Sigmoid colon (tissue), 7 donors: Measurements from ENCODE around the gene AADAT. TPM values are rescaled to one million over a fixed set of nuclear protein-coding genes. Genes with fewer than 3 reads are reported as not detected.

ENCODE experiments used
- DNase-seq: peaks from one replicate; pipeline ENCODE4 v3.0.0-alpha.2; 2019
- H3K27ac ChIP-seq, 4 donors: fragments of 200-600 bp; sonication (generic); one replicate each; pipeline ENCODE4 v1.5.1; 2016 to 2019; ENCODE audit warnings: mild to moderate bottlenecking in 1 of 4
- H3K27me3 ChIP-seq, 3 donors: fragments of 200-600 bp; sonication (generic); one replicate each; pipeline ENCODE4 v1.5.1; 2019; ENCODE audit warnings: mild to moderate bottlenecking in 1 of 3
- H3K36me3 ChIP-seq, 4 donors: fragments of 200-600 bp; sonication (generic); one replicate each; pipeline ENCODE4 v1.5.1; 2016 to 2019
- H3K4me1 ChIP-seq, 4 donors: fragments of 200-600 bp; sonication (generic); one replicate each; pipeline ENCODE4 v1.5.1; 2017 to 2019
- H3K4me3 ChIP-seq, 4 donors: fragments of 200-600 bp; sonication (generic); one replicate each; pipeline ENCODE4 v1.5.1; 2017 to 2019; ENCODE audit warnings: mild to moderate bottlenecking in 2 of 4, moderate library complexity in 1 of 4
- H3K9me3 ChIP-seq, 4 donors: fragments of 200-600 bp in 3 of 4; sonication (generic) in 3 of 4; one replicate each; pipeline versions ENCODE4 v1.5.1 to v1.6.1; 2013 to 2019
- CTCF ChIP-seq, 4 experiments: fragments of 450-650 bp in 3 of 4; fragments of 200-600 bp in 1 of 4; IDR thresholded peaks; one replicate each; pipeline ENCODE4 v1.5.1; 2016 to 2019; ENCODE audit warnings: antibody characterized with exemption in 4 of 4, mild to moderate bottlenecking in 3 of 4, moderate library complexity in 2 of 4
- EP300 ChIP-seq, 4 donors: sonication (generic); formaldehyde crosslinking; IDR thresholded peaks; one replicate each; pipeline ENCODE4 v1.6.1; 2017; ENCODE audit warnings: antibody characterized with exemption in 4 of 4
- POLR2A ChIP-seq, 2 donors: fragments of 450-650 bp; IDR thresholded peaks; one replicate each; pipeline ENCODE4 v1.6.1; 2016; ENCODE audit warnings: antibody characterized with exemption in 2 of 2, mild to moderate bottlenecking in 2 of 2, moderate library complexity in 2 of 2
- POLR2AphosphoS5 ChIP-seq, 4 donors: sonication (generic); formaldehyde crosslinking; IDR thresholded peaks; one replicate each; pipeline ENCODE4 v1.6.1; 2017; ENCODE audit warnings: antibody characterized with exemption in 4 of 4
- WGBS, 2 donors: extraction: QIAGEN DNeasy Blood & Tissue Kit; methylation state at CpG; one replicate each; pipeline ENCODE4 v1.1.7; 2013; 5-methylcytosine and 5-hydroxymethylcytosine counted together
- intact Hi-C: fragments of 100-400 bp; cut with DNase I; formaldehyde crosslinking; loops from one replicate; pipeline ENCODE4 v1.15.1; 2023
- polyA plus RNA-seq, 3 donors: library from polyadenylated mRNA; stranded (reverse); fragments of 200-250 nt; gene quantifications; one replicate each; pipeline ENCODE4 v1.2.3, GENCODE V29; 2013
- total RNA-seq, 4 donors: library from RNA; depleted of rRNA; stranded (reverse); fragments of >200 nt; gene quantifications; one replicate each; pipeline ENCODE4 v1.1.0, GENCODE V29; 2016
- donor health status: healthy with polysubstance abuse.
- donor health status: Bipolar disorder and iron deficiency.
- donor health status: healthy.

The AADAT gene
- total and polyA plus RNA-seq, 7 donors: 0.92 to 12.7 (median 4.3) TPM

- Histone ChIP-seq H3K27me3 (no peaks in the 10 kb centered on the region), H3K27ac (no peak overlapping the region), H3K4me1 (no peaks in the 10 kb centered on the region), H3K9me3 (no peaks in the 10 kb centered on the region), H3K4me3 (no peak overlapping the region), H3K36me3 (peaks cover 0 to 55% (median 0%) of the 10 kb centered on the region in 4 donors)
- intact Hi-C loops: no loop called here
- TF ChIP-seq POLR2AphosphoS5 (IDR thresholded peaks at IDR 0.05): no peak
- no peak for TF ChIP-seq CTCF (IDR thresholded peaks at IDR 0.05)
- TF ChIP-seq POLR2A (IDR thresholded peaks at IDR 0.05): no peak
- no peak for TF ChIP-seq EP300 (IDR thresholded peaks at IDR 0.05)
- 93 to 95% methylated on average over 6 of the region's 6 CpGs for WGBS, 2 donors
- no peak for DNase-seq
Measured at GRCh38 chr4:170071196-170071595, 18.6 kb downstream of the AADAT start.

- 92 to 93% methylated on average over 8 of the region's 8 CpGs for WGBS, 2 donors
- no peaks in the 10 kb centered on the region for H3K4me1 ChIP-seq
- no peak for TF ChIP-seq POLR2A (IDR thresholded peaks at IDR 0.05)
- H3K27me3 ChIP-seq: no peaks in the 10 kb centered on the region
- H3K4me3 ChIP-seq: no peak overlapping the region
- H3K9me3 ChIP-seq: no peaks in the 10 kb centered on the region
- H3K27ac ChIP-seq: no peak overlapping the region
- intact Hi-C loops: no loop called here
- no peak for DNase-seq
- H3K36me3 ChIP-seq: peaks cover 0 to 77% (median 0%) of the 10 kb centered on the region in 4 donors
Measured at GRCh38 chr4:170068438-170069128, 21.2 kb downstream of the AADAT start.

GRCh38 chr4:170059421-170059820 is 30.3 kb downstream of the AADAT start:
- intact Hi-C loops: no loop called here
- Histone ChIP-seq H3K27me3 (no peaks in the 10 kb centered on the region), H3K4me3 (no peak overlapping the region), H3K4me1 (no peaks in the 10 kb centered on the region), H3K9me3 (no peaks in the 10 kb centered on the region), H3K36me3 (peaks cover 0 to 60% (median 0%) of the 10 kb centered on the region in 4 donors), H3K27ac (no peak overlapping the region)
- WGBS, 2 donors: 89 to 92% methylated on average over 4 of the region's 4 CpGs
- TF ChIP-seq POLR2A (IDR thresholded peaks at IDR 0.05) (no peak), EP300 (IDR thresholded peaks at IDR 0.05) (no peak), CTCF (IDR thresholded peaks at IDR 0.05) (no peak), POLR2AphosphoS5 (IDR thresholded peaks at IDR 0.05) (no peak)
- DNase-seq: no peak

DNA sequence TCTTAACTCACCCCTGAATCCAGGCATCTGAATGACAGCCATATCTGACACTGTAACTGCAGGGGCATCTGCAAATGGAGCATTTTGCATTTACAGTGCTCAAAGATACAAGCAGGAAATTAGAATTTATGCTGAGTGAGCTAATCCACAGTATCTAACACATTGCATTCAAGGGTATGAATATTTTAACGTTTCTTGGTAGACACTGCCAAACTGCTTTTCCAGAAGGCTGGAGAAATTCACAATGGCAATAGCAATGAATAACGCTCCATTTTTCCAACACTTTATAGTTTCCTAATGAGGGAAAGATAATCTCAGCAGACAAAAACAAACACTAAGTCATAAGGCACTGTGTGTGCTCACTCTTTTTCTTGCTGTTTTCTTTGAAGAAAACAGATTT is 30.9 kb downstream of the AADAT start:
- Histone ChIP-seq H3K4me3 (no peak overlapping the region), H3K9me3 (no peaks in the 10 kb centered on the region), H3K27ac (no peak overlapping the region), H3K4me1 (no peaks in the 10 kb centered on the region), H3K36me3 (peaks cover 0 to 56% (median 0%) of the 10 kb centered on the region in 4 donors), H3K27me3 (no peaks in the 10 kb centered on the region)
- intact Hi-C loops: no loop called here
- WGBS, 2 donors: 84 to 85% methylated on average over 2 of the region's 2 CpGs
- TF ChIP-seq POLR2A (IDR thresholded peaks at IDR 0.05): no peak
- TF ChIP-seq POLR2AphosphoS5 (IDR thresholded peaks at IDR 0.05): no peak
- no peak for TF ChIP-seq CTCF (IDR thresholded peaks at IDR 0.05)
- TF ChIP-seq EP300 (IDR thresholded peaks at IDR 0.05): no peak
- no peak for DNase-seq

DNA sequence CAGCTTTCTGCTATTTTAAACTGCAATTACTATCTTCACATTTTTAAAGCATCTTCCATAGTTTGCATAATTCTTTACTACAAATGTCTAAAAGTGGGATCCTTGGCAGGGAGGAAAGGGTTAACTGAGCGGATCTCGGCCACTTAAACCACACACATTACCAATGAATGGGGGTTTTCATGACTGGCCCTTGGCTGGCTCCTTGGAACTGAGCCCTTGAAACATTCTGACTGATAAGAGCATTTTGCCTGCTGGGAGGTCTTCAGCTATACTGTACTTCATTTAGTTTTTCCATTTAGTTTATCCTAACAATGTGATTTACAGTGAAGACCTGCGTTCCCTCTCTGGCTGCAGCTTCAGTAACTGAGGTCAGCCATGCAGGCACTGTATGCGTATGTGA is 31.9 kb downstream of the AADAT start:
- intact Hi-C loops: no loop called here
- WGBS, 2 donors: 84 to 87% methylated on average over 4 of the region's 4 CpGs

More for the DNA sequence above, 31.9 kb downstream of the AADAT start:
- Histone ChIP-seq H3K4me3 (no peak overlapping the region), H3K36me3 (peaks cover 0 to 47% (median 0%) of the 10 kb centered on the region in 4 donors), H3K27ac (no peak overlapping the region), H3K9me3 (no peaks in the 10 kb centered on the region), H3K4me1 (no peaks in the 10 kb centered on the region), H3K27me3 (no peaks in the 10 kb centered on the region)
- no peak for DNase-seq
- TF ChIP-seq POLR2A (IDR thresholded peaks at IDR 0.05) (no peak), EP300 (IDR thresholded peaks at IDR 0.05) (no peak), POLR2AphosphoS5 (IDR thresholded peaks at IDR 0.05) (no peak)
